NB4 (cell line): ENCODE data around the gene ANKRD9.

Source experiments
- DNase-seq: peaks from one replicate; pipeline ENCODE4 v3.0.0; 2010; ENCODE audit warnings: low read depth
- H3K4me3 ChIP-seq: one replicate; pipeline ENCODE4 v1.5.1; 2011; ENCODE audit warnings: mild to moderate bottlenecking, low read depth, low read length, moderate library complexity
- CTCF ChIP-seq: IDR thresholded peaks from one replicate; pipeline ENCODE4 v1.5.1; 2012; ENCODE audit warnings: low read depth, low read length
- MAX ChIP-seq: IDR thresholded peaks from 2 replicates; pipeline ENCODE4 v1.6.1; 2011; ENCODE audit warnings: low read depth, low read length
- MYC ChIP-seq: IDR thresholded peaks from 2 replicates; pipeline ENCODE4 v1.6.1; 2011; ENCODE audit warnings: low read depth, low read length
- POLR2A ChIP-seq: IDR thresholded peaks from 2 replicates; pipeline ENCODE4 v1.6.1; 2011; ENCODE audit warnings: mild to moderate bottlenecking; ENCODE audit not compliant: insufficient read length; ENCODE audit errors: extremely low read depth

Gene ANKRD9

GRCh38 chr14:102499401-102500157 is 10.0 kb downstream of the ANKRD9 start:
- no peak for DNase-seq
- TF ChIP-seq POLR2A = no peak
- no peak for TF ChIP-seq CTCF
- no peak for TF ChIP-seq MAX
- TF ChIP-seq MYC = no peak
- no peak overlapping the region for H3K4me3 ChIP-seq

- no peak overlapping the region for H3K4me3 ChIP-seq
- TF ChIP-seq MAX (no peak), MYC (no peak), POLR2A (no peak), CTCF (no peak)
- DNase-seq = no peak
Measured at GRCh38 chr14:102498678-102499265, 10.8 kb downstream of the ANKRD9 start.

GRCh38 chr14:102497998-102498677 is 11.4 kb downstream of the ANKRD9 start:
- DNase-seq = peak; percentile 33
- TF ChIP-seq MAX (no peak), MYC (no peak), POLR2A (no peak), CTCF (peak; percentile 27)
- no peak overlapping the region for H3K4me3 ChIP-seq

- TF ChIP-seq CTCF = no peak
- no peak for TF ChIP-seq MAX
- DNase-seq = no peak
Measured at GRCh38 chr14:102496958-102497744, 12.4 kb downstream of the ANKRD9 start.

GRCh38 chr14:102496331-102496691 is 13.3 kb downstream of the ANKRD9 start:
- no peak overlapping the region for H3K4me3 ChIP-seq
- DNase-seq = no peak
- no peak for TF ChIP-seq MYC
- no peak for TF ChIP-seq MAX
- TF ChIP-seq CTCF = no peak
- no peak for TF ChIP-seq POLR2A

More at GRCh38 chr14:102496958-102497744, 12.4 kb downstream of the ANKRD9 start:
- H3K4me3 ChIP-seq = no peak overlapping the region
